Smooth muscle cell (in vitro differentiated cells): Measurements from ENCODE around the gene P2RY2. TPM values are rescaled to one million over a fixed set of nuclear protein-coding genes. Genes with fewer than 3 reads are reported as not detected.

Source experiments
- DNase-seq: peaks from one replicate; lab custom pipeline; 2025; ENCODE audit not compliant: unreplicated experiment; lab: John Stamatoyannopoulos, UW
- H2AFZ ChIP-seq: fragments of 200-600 bp; sonication (generic); 2 replicates; pipeline ENCODE4 v1.6.0; 2016; ENCODE audit warnings: antibody characterized with exemption, low read depth, mild to moderate bottlenecking
- H3F3A ChIP-seq: fragments of 200-600 bp; sonication (generic); 2 replicates; pipeline ENCODE4 v1.6.0; 2017; ENCODE audit warnings: antibody characterized with exemption, low read depth
- H3K27ac ChIP-seq: fragments of 200-600 bp; sonication (generic); 2 replicates; pipeline ENCODE4 v1.5.1; 2016; ENCODE audit warnings: low read depth, mild to moderate bottlenecking
- H3K27me3 ChIP-seq: fragments of 200-600 bp; sonication (generic); 2 replicates; pipeline ENCODE4 v1.6.1; 2016; ENCODE audit warnings: low read depth, mild to moderate bottlenecking
- H3K36me3 ChIP-seq: fragments of 200-600 bp; sonication (generic); 2 replicates; pipeline ENCODE4 v1.5.1; 2016; ENCODE audit warnings: low read depth
- H3K4me1 ChIP-seq: fragments of 200-600 bp; sonication (generic); 2 replicates; pipeline ENCODE4 v1.5.1; 2016; ENCODE audit warnings: low read depth
- H3K4me2 ChIP-seq: fragments of 200-600 bp; sonication (generic); 2 replicates; pipeline ENCODE4 v1.6.0; 2016; ENCODE audit warnings: mild to moderate bottlenecking
- H3K4me3 ChIP-seq: fragments of 200-600 bp; sonication (generic); 2 replicates; pipeline ENCODE4 v1.5.1; 2016; ENCODE audit warnings: mild to moderate bottlenecking
- H3K79me2 ChIP-seq: fragments of 200-600 bp; sonication (generic); 2 replicates; pipeline ENCODE4 v1.6.0; 2016; ENCODE audit warnings: low read depth, mild to moderate bottlenecking
- H3K9ac ChIP-seq: fragments of 200-600 bp; sonication (generic); 2 replicates; pipeline ENCODE4 v1.6.0; 2016; ENCODE audit warnings: low read depth
- H3K9me3 ChIP-seq: fragments of 200-600 bp; sonication (generic); replicated peaks from 2 replicates; pipeline ENCODE4 v1.5.1; 2016; ENCODE audit warnings: low read depth
- H4K20me1 ChIP-seq: fragments of 200-600 bp; sonication (generic); 2 replicates; pipeline ENCODE4 v1.6.0; 2016; ENCODE audit warnings: low read depth
- WGBS: methylation state at CpG from one replicate; pipeline ENCODE4 v1.1.7; 2016; ENCODE audit warnings: low lambda C conversion rate; 5-methylcytosine and 5-hydroxymethylcytosine counted together
- polyA plus RNA-seq: library from polyadenylated mRNA; unstranded; fragments of >200 nt; fragmentation: Nextera tagmentation; extraction: Ambion mirVana; gene quantifications from 2 replicates; pipeline ENCODE4 v1.2.1, GENCODE V29; 2016
- total RNA-seq: library from RNA; depleted of rRNA; stranded (reverse); fragments of >200 nt; gene quantifications from 2 replicates; pipeline ENCODE4 v1.2.3, GENCODE V29; 2014
- TF ChIP-seq, protein P1 (sequence below): fragments of 200-600 bp; sonication (generic); IDR thresholded peaks from 2 replicates; pipeline ENCODE4 v1.5.1; 2017; ENCODE audit warnings: borderline replicate concordance, mild to moderate bottlenecking, antibody characterized with exemption; ENCODE audit not compliant: insufficient read depth, poor library complexity, severe bottlenecking

P2RY2 gene
- total and polyA plus RNA-seq, 2 experiments from 2014 or later = 5.8 TPM; not detected in 1

DNA sequence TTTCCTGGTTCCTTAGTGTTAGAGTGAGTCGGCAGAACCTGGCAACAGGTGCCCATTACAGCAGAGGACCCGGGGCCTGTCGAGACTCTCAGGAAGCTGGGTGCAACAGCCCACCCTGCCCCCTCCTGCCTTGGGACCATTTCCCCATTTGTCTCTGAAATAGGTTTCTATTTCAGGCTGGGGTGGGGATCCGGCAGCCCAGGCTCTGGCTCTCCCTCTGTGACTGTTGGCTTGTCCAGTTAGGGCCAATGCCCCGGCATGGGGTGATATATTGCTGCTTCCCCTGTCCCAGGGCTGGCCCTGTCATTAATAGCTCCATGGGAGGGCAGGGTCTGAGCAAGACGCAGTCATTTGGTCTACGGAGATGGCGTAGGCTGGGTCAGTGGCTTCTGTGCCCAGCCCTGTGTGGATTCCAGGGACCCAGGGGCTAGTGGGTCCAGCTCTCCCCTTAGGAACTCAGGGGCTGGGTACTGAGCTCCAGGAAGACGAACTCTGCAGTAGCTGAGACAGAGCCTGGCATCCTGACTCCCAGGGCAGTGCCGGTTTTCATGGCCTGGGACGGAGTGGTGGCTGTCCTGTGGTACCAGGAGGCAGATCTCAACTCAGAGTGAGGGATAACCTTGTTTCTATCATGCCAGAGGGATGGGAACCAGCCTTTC is 56.8 kb downstream of the P2RY2 start:
- H3K79me2 ChIP-seq = no peaks in the 10 kb centered on the region
- 83% methylated on average over 11 of the region's 11 CpGs for WGBS

DNA sequence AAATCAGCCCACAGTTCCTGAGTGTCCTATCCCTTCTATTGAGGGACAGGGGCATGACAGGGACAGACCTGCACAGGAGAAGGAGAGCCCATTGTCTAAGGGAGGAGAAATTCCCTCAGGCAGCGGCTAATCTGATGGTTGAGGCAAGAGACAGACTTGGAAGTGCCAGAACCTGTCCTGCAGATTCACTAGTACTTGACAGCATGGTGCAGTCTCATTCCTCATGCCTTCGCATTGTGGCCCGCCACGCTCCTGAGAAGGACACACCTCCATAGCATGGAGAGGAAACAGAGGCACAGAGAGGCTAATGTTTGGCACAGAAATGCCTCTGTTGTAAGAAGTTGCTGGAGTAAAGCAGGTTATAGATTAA is 57.3 kb downstream of the P2RY2 start:
- Histone ChIP-seq H3K27me3 (no peaks in the 10 kb centered on the region), H3K4me3 (no peak overlapping the region), H2AFZ (no peak overlapping the region), H3K9me3 (no peaks in the 10 kb centered on the region), H3F3A (peaks cover 8% of the 10 kb centered on the region), H3K36me3 (no peaks in the 10 kb centered on the region), H4K20me1 (no peaks in the 10 kb centered on the region), H3K79me2 (no peaks in the 10 kb centered on the region), H3K27ac (no peak overlapping the region), H3K4me1 (peaks cover 5% of the 10 kb centered on the region), H3K4me2 (no peak overlapping the region), H3K9ac (no peak overlapping the region)
- 91% methylated on average over 4 of the region's 4 CpGs for WGBS
- DNase-seq = no peak
- TF ChIP-seq, protein P1, sequence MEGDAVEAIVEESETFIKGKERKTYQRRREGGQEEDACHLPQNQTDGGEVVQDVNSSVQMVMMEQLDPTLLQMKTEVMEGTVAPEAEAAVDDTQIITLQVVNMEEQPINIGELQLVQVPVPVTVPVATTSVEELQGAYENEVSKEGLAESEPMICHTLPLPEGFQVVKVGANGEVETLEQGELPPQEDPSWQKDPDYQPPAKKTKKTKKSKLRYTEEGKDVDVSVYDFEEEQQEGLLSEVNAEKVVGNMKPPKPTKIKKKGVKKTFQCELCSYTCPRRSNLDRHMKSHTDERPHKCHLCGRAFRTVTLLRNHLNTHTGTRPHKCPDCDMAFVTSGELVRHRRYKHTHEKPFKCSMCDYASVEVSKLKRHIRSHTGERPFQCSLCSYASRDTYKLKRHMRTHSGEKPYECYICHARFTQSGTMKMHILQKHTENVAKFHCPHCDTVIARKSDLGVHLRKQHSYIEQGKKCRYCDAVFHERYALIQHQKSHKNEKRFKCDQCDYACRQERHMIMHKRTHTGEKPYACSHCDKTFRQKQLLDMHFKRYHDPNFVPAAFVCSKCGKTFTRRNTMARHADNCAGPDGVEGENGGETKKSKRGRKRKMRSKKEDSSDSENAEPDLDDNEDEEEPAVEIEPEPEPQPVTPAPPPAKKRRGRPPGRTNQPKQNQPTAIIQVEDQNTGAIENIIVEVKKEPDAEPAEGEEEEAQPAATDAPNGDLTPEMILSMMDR = no peak

More for the DNA sequence above, 56.8 kb downstream of the P2RY2 start:
- Histone ChIP-seq H3K36me3 (no peaks in the 10 kb centered on the region), H4K20me1 (no peaks in the 10 kb centered on the region), H3K27ac (no peak overlapping the region), H3K27me3 (no peaks in the 10 kb centered on the region), H3K9ac (no peak overlapping the region), H3F3A (peaks cover 8% of the 10 kb centered on the region), H3K9me3 (no peaks in the 10 kb centered on the region), H2AFZ (no peak overlapping the region), H3K4me2 (no peak overlapping the region), H3K4me3 (no peak overlapping the region), H3K4me1 (peaks cover 5% of the 10 kb centered on the region)
- no peak for DNase-seq
- TF ChIP-seq, protein P1 = no peak

DNA sequence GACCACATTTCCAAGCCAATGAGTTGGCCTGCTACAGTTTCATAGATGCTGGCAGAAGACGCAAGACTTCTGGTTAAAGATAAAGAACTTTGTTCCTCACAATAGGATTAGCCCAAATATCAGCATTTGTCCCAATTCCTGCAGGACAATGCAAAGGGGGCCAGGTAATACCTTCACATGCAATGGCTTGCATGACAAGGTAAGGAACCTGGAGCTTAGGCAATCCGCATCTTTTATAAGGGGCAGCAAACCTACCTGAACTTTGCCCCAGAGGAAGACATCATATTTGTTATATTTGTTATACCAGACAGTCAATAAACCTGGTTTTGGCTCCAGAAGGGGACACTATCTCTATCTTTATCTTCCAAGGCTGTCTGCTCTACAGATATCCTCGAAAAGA is 59.4 kb downstream of the P2RY2 start:
- Histone ChIP-seq H3K36me3 (no peaks in the 10 kb centered on the region), H3K4me2 (no peak overlapping the region), H3K9ac (no peak overlapping the region), H3K27ac (no peak overlapping the region), H3K4me1 (peaks cover 5% of the 10 kb centered on the region), H3F3A (peaks cover under 1% of the 10 kb centered on the region), H3K27me3 (no peaks in the 10 kb centered on the region), H4K20me1 (no peaks in the 10 kb centered on the region), H3K9me3 (no peaks in the 10 kb centered on the region), H2AFZ (no peak overlapping the region), H3K4me3 (no peak overlapping the region), H3K79me2 (no peaks in the 10 kb centered on the region)
- no peak for DNase-seq
- WGBS = 58% methylated on average over 3 of the region's 3 CpGs
- TF ChIP-seq, protein P1 = no peak

DNA sequence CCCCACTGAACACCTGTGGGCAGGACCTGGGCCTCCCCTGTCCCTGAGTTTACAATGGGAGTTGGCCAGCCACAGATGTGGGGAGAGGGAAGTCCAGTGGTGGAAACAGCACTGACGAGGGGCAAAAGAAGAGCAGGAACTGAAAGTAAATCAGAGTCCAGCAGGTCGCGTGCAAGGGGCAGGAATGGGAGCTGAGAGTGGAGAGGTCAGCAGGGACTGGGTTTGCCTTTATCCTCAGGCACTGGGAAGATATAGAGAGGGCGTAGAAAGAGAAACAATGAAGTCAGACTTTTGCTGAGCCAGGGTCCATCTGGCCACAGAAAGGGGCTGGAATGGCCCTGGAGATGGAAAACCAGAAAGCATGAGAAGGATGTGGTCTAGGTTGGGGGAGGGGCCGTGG is 62.5 kb downstream of the P2RY2 start:
- no peaks in the 10 kb centered on the region for H3F3A ChIP-seq
- H3K27ac ChIP-seq = no peak overlapping the region
- no peak overlapping the region for H3K4me3 ChIP-seq
- H3K4me1 ChIP-seq = no peaks in the 10 kb centered on the region
- H3K4me2 ChIP-seq = no peak overlapping the region
- WGBS = 87% methylated on average over 5 of the region's 5 CpGs
- no peaks in the 10 kb centered on the region for H4K20me1 ChIP-seq
- no peaks in the 10 kb centered on the region for H3K27me3 ChIP-seq
- no peaks in the 10 kb centered on the region for H3K36me3 ChIP-seq
- H3K9me3 ChIP-seq = no peaks in the 10 kb centered on the region
- no peaks in the 10 kb centered on the region for H3K79me2 ChIP-seq
- no peak overlapping the region for H3K9ac ChIP-seq
- H2AFZ ChIP-seq = no peak overlapping the region
- TF ChIP-seq, protein P1 = no peak
- no peak for DNase-seq
